GM20000 (cell line): Measurements from ENCODE around the gene NKAPL.

ENCODE experiments used
- DNase-seq: peaks from one replicate; pipeline ENCODE4 v3.0.0; 2012; ENCODE audit warnings: low spot score
- TF ChIP-seq, protein P1 (sequence below): IDR thresholded peaks from 2 replicates; pipeline ENCODE4 v1.5.1; 2012; ENCODE audit warnings: mild to moderate bottlenecking, control low read depth; ENCODE audit errors: extremely low read depth, missing control alignments

The NKAPL gene

GRCh38 chr6:28217890-28218289 is 41.2 kb upstream of the NKAPL start:
- no peak for DNase-seq
- TF ChIP-seq, protein P1, sequence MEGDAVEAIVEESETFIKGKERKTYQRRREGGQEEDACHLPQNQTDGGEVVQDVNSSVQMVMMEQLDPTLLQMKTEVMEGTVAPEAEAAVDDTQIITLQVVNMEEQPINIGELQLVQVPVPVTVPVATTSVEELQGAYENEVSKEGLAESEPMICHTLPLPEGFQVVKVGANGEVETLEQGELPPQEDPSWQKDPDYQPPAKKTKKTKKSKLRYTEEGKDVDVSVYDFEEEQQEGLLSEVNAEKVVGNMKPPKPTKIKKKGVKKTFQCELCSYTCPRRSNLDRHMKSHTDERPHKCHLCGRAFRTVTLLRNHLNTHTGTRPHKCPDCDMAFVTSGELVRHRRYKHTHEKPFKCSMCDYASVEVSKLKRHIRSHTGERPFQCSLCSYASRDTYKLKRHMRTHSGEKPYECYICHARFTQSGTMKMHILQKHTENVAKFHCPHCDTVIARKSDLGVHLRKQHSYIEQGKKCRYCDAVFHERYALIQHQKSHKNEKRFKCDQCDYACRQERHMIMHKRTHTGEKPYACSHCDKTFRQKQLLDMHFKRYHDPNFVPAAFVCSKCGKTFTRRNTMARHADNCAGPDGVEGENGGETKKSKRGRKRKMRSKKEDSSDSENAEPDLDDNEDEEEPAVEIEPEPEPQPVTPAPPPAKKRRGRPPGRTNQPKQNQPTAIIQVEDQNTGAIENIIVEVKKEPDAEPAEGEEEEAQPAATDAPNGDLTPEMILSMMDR: no peak

GRCh38 chr6:28218312-28219248 is 40.5 kb upstream of the NKAPL start:
- peak; percentile 80 for DNase-seq

GRCh38 chr6:28220257-28221133 is 38.6 kb upstream of the NKAPL start:
- DNase-seq: no peak
- TF ChIP-seq, protein P1: no peak

More at GRCh38 chr6:28218312-28219248, 40.5 kb upstream of the NKAPL start:
- TF ChIP-seq, protein P1: no peak

DNA sequence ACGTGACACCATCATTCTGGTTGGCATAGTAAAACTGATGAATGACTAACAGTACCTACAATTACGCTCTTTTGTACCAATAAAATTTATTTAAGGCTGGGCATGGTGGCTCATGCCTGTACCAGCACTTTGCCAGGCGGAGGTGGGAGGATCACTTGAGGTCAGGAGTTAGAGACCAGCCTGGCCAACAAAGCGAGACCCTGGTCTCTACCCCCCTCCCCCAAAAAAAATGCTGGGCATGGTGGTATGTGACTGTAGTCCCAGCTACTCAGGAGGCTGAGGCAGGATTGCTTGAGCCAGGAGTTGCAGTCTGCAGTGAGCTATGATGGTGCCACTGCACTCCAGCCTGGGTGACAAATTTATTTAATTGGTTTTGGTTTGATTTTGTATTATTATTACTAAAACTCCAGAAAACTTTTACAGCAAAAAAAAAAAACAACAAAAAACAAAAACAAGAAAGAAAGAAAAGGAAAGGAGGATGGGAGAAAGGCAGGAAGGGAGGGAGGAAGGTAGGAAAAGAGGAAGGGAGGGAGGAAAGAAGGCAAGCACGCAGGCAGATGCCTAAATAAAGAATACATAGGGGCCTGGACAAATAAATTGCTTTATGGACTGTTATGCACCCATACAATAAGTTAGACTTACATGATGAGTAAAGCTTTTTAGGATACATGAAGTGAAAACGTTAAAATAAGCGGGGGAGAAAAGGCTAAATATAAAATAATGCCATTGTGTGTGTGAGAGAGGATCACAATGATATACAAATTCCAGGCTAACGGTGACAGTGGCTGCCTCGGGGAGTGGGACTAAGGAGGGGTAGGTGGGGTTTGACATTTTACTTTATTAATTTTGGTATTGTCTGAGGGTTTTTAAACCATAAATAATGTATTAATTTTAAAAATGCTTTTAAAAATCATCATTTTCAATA is 34.7 kb upstream of the NKAPL start:
- no peak for DNase-seq
- TF ChIP-seq, protein P1: no peak

DNA sequence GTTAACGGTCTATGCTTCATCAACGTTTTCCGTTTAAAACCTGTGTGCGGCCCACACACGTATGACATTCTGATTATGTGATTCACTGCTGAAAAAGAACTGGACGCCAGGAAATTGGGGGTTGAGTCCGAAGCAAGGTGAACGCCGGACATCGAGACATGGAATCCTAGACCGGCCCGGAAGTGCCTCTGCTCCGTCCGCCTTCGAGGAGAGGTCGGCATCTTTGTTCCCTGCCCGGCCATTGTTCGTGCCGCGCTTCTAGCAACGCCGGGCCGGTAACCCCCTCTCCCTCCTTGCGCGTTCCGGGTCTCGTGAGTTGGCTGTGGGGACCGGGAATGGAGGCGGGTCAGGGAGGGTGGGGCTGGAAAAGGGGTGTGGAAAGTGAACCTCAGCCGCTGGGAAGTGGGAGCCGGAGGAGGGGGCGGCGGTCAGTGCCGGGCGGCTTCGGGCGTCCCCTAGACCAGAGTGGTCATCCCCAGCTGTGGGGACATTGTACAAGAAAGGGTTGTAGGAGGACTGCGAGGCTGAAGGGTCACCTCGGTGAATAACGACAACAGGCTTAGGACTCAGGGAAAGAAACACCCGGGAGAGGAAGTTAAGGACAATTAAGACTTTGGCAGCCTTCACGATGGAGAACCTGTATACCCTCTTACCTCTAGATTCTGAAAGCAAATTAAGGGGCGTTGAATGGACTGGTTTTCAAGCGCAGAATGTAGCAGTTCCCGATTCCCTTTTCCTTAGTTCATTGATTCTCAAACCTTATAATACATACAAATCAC is 33.9 kb upstream of the NKAPL start, which contains the start of gene ZSCAN9:
ZSCAN9 (plus strand) TSS at position 220 of the 779 bp plus-strand sequence. CDS start 1,810 bp downstream, outside the sequence.
- TF ChIP-seq, protein P1: no peak

DNA sequence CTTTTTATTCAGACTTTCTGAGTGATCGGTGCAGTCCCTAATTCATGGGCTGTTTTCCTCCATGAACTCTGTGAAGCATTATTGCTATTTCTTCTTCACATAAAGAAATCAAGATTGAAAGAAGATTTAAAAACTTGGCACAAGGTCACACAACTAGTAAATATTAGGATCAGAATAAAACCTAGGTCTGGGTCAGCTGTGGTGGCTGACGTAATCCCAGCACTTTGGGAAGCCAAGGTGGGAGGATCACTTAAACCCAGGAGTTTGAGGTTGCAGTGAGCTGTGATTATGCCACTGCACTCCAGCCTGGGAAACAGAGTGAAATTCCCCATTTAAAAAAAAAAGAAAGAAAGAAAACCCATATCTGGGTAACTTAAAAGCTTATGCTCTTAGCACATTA is 32.6 kb upstream of the NKAPL start:
- TF ChIP-seq, protein P1: no peak
- DNase-seq: no peak

More for the DNA sequence above, 33.9 kb upstream of the NKAPL start, which contains the start of gene ZSCAN9:
- peak; percentile 80 for DNase-seq
